Parathyroid adenoma (tissue), 2 donors: ENCODE results near the gene YWHAE.

ENCODE experiments used
- H2AFZ ChIP-seq: fragments of 300-600 bp; sonication (generic); one replicate; pipeline ENCODE4 v1.7.0; 2017; ENCODE audit warnings: antibody characterized with exemption, mild to moderate bottlenecking
- H3K27ac ChIP-seq: fragments of 300-600 bp; sonication (generic); one replicate; pipeline ENCODE4 v1.7.0; 2017
- H3K27me3 ChIP-seq: fragments of 300-600 bp; sonication (generic); one replicate; pipeline ENCODE4 v1.7.0; 2017; ENCODE audit warnings: low read length; ENCODE audit not compliant: control insufficient read depth, insufficient read depth
- H3K36me3 ChIP-seq: fragments of 300-600 bp; sonication (generic); one replicate; pipeline ENCODE4 v1.7.0; 2017; ENCODE audit warnings: low read length; ENCODE audit not compliant: control insufficient read depth, insufficient read depth
- H3K4me1 ChIP-seq: fragments of 300-600 bp; sonication (generic); one replicate; pipeline ENCODE4 v1.7.0; 2017; ENCODE audit warnings: control low read depth
- H3K4me2 ChIP-seq: fragments of 300-600 bp; sonication (generic); one replicate; pipeline ENCODE4 v1.7.0; 2017; ENCODE audit warnings: low read length
- H3K4me3 ChIP-seq: fragments of 300-600 bp; sonication (generic); one replicate; pipeline ENCODE4 v1.7.0; 2017; ENCODE audit warnings: low read depth, low read length
- H3K79me2 ChIP-seq: fragments of 300-600 bp; sonication (generic); one replicate; pipeline ENCODE4 v1.7.0; 2017; ENCODE audit warnings: control low read depth
- H3K9ac ChIP-seq: fragments of 300-600 bp; sonication (generic); one replicate; pipeline ENCODE4 v1.7.0; 2017; ENCODE audit warnings: mild to moderate bottlenecking
- H3K9me3 ChIP-seq: fragments of 300-600 bp; sonication (generic); one replicate; pipeline ENCODE4 v1.7.0; 2017; ENCODE audit warnings: low read length; ENCODE audit not compliant: control insufficient read depth
- CTCF ChIP-seq: fragments of 300-600 bp; sonication (generic); IDR thresholded peaks from one replicate; pipeline ENCODE4 v1.7.0; 2017; ENCODE audit warnings: antibody characterized with exemption, mild to moderate bottlenecking
- donor health status: primary hyperparathyroidism.

The YWHAE gene

DNA sequence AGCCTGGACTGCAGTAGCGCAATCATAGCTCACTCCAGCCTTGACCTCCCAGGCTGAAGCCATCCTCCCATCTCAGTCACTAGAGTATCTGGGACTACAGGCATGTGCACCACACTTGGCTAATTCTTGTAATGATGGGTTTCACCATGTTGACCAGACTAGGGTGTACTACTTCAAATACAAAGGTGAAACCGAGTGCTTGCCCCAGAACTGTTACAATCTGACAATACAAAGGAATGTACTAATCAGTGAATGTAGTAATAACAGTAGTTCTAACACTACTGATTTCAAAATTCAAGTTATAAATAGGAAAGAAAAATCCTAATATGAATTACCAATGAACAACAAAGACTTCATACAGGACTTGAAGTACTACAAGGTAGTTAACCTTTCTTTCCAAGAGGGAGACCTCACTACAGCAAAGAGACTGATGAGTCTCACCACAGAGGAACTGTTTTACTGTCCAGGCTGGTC is 31.6 kb upstream of the YWHAE start:
- peaks cover 63% of the 10 kb centered on the region for H3K79me2 ChIP-seq
- H3K9me3 ChIP-seq: no peaks in the 10 kb centered on the region
- no peaks in the 10 kb centered on the region for H3K36me3 ChIP-seq
- no peak overlapping the region for H2AFZ ChIP-seq
- H3K27me3 ChIP-seq: no peaks in the 10 kb centered on the region
- H3K4me1 ChIP-seq: no peaks in the 10 kb centered on the region
- TF ChIP-seq CTCF: no peak
- no peak overlapping the region for H3K9ac ChIP-seq
- H3K4me2 ChIP-seq: no peak overlapping the region
- no peak overlapping the region for H3K27ac ChIP-seq
- H3K4me3 ChIP-seq: no peak overlapping the region

DNA sequence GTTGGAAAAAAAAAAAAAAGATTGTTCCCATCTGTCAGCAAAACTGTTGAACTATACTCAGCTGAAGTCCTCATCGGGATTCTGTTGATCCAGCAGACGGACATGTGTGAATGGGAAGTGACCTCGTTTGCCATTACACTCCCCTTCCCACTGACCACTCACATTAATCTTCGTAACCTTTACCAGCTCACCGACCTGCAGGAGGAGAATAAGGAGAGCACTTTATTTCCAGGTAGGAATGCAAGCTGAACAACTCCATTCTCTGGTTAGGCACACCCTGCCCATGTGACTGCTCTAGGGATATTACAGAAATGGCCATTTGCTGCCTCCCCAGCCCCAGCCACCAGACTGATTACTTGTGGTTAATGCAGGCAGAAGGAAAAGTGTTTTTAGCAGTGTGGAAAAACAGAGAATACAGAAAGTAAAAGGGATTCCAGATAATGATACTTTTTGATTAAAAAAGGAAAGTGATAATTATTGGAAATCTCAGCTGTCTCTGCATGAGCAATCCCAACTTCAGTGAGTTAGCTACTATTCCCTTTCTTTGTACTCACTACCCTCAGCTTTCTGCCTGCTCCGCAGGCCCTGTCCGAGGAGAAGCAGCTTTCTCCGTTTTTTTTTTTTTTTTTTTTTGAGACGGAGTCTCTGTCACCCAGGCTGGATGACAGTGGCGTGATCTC is 23.6 kb upstream of the YWHAE start:
- H2AFZ ChIP-seq: no peak overlapping the region
- H3K4me1 ChIP-seq: no peaks in the 10 kb centered on the region
- no peaks in the 10 kb centered on the region for H3K36me3 ChIP-seq
- peaks cover 19% of the 10 kb centered on the region for H3K79me2 ChIP-seq
- H3K4me3 ChIP-seq: no peak overlapping the region
- H3K9ac ChIP-seq: no peak overlapping the region
- H3K27ac ChIP-seq: no peak overlapping the region
- no peak for TF ChIP-seq CTCF
- no peaks in the 10 kb centered on the region for H3K27me3 ChIP-seq
- H3K4me2 ChIP-seq: no peak overlapping the region
- H3K9me3 ChIP-seq: no peaks in the 10 kb centered on the region

GRCh38 chr17:1422885-1423284 is 22.9 kb upstream of the YWHAE start:
- Histone ChIP-seq H3K4me3 (no peak overlapping the region), H3K9ac (no peak overlapping the region), H3K4me1 (no peaks in the 10 kb centered on the region), H3K36me3 (no peaks in the 10 kb centered on the region), H3K9me3 (no peaks in the 10 kb centered on the region), H3K4me2 (no peak overlapping the region), H3K79me2 (peaks cover 19% of the 10 kb centered on the region), H3K27me3 (no peaks in the 10 kb centered on the region), H2AFZ (no peak overlapping the region), H3K27ac (no peak overlapping the region)
- TF ChIP-seq CTCF: no peak

DNA sequence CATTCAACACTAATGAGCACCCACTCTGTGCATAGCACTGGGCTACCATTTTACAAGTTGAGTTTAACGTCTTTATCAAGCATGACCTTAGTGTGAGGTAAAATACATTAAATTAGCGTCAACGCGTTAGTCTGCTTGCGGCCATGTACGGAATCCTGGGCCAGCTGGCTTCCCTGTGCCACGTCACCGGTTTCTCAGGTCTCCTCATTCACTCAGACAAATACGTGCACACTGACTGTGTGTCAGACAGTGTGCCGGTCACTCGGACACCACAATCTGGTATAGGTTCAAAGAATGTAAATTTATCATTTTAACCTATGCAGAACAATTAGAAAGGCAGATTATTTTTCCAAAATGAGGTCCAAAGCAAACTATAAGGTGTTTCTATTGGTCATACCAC is 21.4 kb upstream of the YWHAE start:
- no peak overlapping the region for H3K27ac ChIP-seq
- no peak overlapping the region for H2AFZ ChIP-seq
- TF ChIP-seq CTCF: no peak
- H3K4me3 ChIP-seq: no peak overlapping the region
- H3K4me2 ChIP-seq: no peak overlapping the region
- no peak overlapping the region for H3K9ac ChIP-seq
- peaks cover 14% of the 10 kb centered on the region for H3K79me2 ChIP-seq
- H3K4me1 ChIP-seq: no peaks in the 10 kb centered on the region
- no peaks in the 10 kb centered on the region for H3K9me3 ChIP-seq
- no peaks in the 10 kb centered on the region for H3K27me3 ChIP-seq
- no peaks in the 10 kb centered on the region for H3K36me3 ChIP-seq

DNA sequence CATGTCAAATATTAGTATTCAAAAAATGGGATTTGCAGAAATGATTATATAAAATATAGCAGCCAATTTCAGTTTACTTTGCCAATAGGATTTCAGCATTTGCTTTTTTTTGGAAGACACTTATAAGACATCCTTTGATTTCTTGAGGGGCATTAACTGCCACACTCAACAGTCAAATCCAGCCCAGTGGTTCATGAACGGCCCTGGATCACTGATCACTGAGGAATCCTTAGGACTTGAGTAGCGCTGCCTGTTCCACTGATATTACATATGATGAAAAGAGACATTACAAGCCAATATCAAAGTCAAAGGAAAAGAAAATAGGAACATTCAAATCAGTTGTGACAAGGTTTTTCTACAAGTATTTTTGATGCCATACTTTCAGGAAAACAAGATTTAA is 21.0 kb upstream of the YWHAE start:
- H3K4me3 ChIP-seq: no peak overlapping the region
- H3K9me3 ChIP-seq: no peaks in the 10 kb centered on the region
- H3K36me3 ChIP-seq: no peaks in the 10 kb centered on the region
- H3K9ac ChIP-seq: no peak overlapping the region
- H3K4me1 ChIP-seq: no peaks in the 10 kb centered on the region
- no peak for TF ChIP-seq CTCF
- no peak overlapping the region for H2AFZ ChIP-seq
- H3K4me2 ChIP-seq: no peak overlapping the region
- peaks cover 9% of the 10 kb centered on the region for H3K79me2 ChIP-seq
- H3K27me3 ChIP-seq: no peaks in the 10 kb centered on the region
- H3K27ac ChIP-seq: no peak overlapping the region
